HG03108 (cell line): ENCODE measurements around the gene ENKUR.

Experiments used
- ATAC-seq: cut with Tn5 transposase; IDR thresholded peaks from one replicate; pipeline ENCODE4 v1.9.1; 2021; ENCODE audit warnings: moderate library complexity; ENCODE audit not compliant: unreplicated experiment

Gene ENKUR

GRCh38 chr10:25015828-25016375 lies at the start of gene ENKUR:
TSS of gene ENKUR (minus strand) at chr10:25016158. CDS start at chr10:25015936, 222 bp downstream.
- ATAC-seq: peak; percentile 50

GRCh38 chr10:25064401-25064800 lies 48.4 kb upstream of the ENKUR start:
- no peak for ATAC-seq

GRCh38 chr10:25063644-25064043 lies 47.7 kb upstream of the ENKUR start:
- ATAC-seq: no peak

GRCh38 chr10:25063157-25063556 lies 47.2 kb upstream of the ENKUR start:
- no peak for ATAC-seq

- ATAC-seq: no peak
Measured at GRCh38 chr10:25061711-25062449, 45.9 kb upstream of the ENKUR start.

- ATAC-seq: no peak
Measured at GRCh38 chr10:25061125-25061524, 45.2 kb upstream of the ENKUR start.

- no peak for ATAC-seq
Measured at GRCh38 chr10:25059990-25060389, 44.0 kb upstream of the ENKUR start.

- ATAC-seq: no peak
Measured at GRCh38 chr10:25057886-25058285, 41.9 kb upstream of the ENKUR start.

GRCh38 chr10:25056726-25057125 lies 40.8 kb upstream of the ENKUR start:
- no peak for ATAC-seq

GRCh38 chr10:25052012-25052411 lies 36.1 kb upstream of the ENKUR start:
- ATAC-seq: no peak

GRCh38 chr10:25050402-25050801 lies 34.4 kb upstream of the ENKUR start:
- ATAC-seq: no peak

GRCh38 chr10:25049966-25050365 lies 34.0 kb upstream of the ENKUR start:
- ATAC-seq: no peak

- no peak for ATAC-seq
Measured at GRCh38 chr10:25048450-25048849, 32.5 kb upstream of the ENKUR start.

- ATAC-seq: no peak
Measured at GRCh38 chr10:25047591-25048301, 31.8 kb upstream of the ENKUR start.

GRCh38 chr10:25047088-25047487 lies 31.1 kb upstream of the ENKUR start:
- ATAC-seq: no peak

GRCh38 chr10:25046641-25047040 lies 30.7 kb upstream of the ENKUR start:
- no peak for ATAC-seq

- ATAC-seq: no peak
Measured at GRCh38 chr10:25039531-25039930, 23.6 kb upstream of the ENKUR start.

GRCh38 chr10:25038325-25038724 lies 22.4 kb upstream of the ENKUR start:
- no peak for ATAC-seq

GRCh38 chr10:25036381-25036780 lies 20.4 kb upstream of the ENKUR start:
- ATAC-seq: no peak

GRCh38 chr10:25029519-25029918 lies 13.6 kb upstream of the ENKUR start:
- no peak for ATAC-seq

- no peak for ATAC-seq
Measured at GRCh38 chr10:25028711-25029110, 12.8 kb upstream of the ENKUR start.

- no peak for ATAC-seq
Measured at GRCh38 chr10:25026463-25026862, 10.5 kb upstream of the ENKUR start.
